ENCODE data around the gene NQO1. TPM values are rescaled to one million over a fixed set of nuclear protein-coding genes. Genes with fewer than 3 reads are reported as not detected.
"Not testable (repeated sequence)": the region's sequence is repeated elsewhere in the genome, so short reads cannot be mapped to it uniquely, and the experiment has no call there.

Gene NQO1
- total and polyA plus RNA-seq, 2 of the 8 experiments (the other 6 are each of a cell fraction or from before 2014, with no cell fraction given): 32.7 to 45.7 TPM

DNA sequence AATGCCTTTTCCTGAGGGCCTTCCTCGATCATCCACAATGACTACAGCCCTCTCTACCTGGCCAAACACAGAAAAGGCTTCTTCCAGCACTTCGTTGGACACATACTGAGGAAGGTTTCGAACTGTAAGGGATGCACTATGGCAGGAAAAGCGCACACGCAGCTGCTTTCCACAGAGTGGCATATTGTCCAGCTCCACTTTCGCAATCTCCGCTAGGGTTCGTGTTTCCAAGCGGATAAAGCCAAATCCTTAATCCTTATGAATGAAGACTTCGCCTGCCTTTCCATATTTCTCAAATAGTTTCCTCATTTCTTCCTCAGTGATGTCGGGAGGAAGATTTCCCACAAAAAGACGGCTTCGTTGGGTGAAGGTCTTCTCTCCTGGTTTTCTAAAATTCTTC is 31.0 kb upstream of the NQO1 start:
- H4K8ac ChIP-seq (ENCODE audit: extremely low read depth, insufficient read depth, low read length); H4K91ac ChIP-seq (replicated peaks; ENCODE audit: insufficient read length, low read length); H2BK5ac ChIP-seq (ENCODE audit: low read depth, low read length); H2BK15ac ChIP-seq (ENCODE audit: low read length); H3K36me3 ChIP-seq (ENCODE audit: control insufficient read depth in 2 of 4, insufficient read depth in 4 of 4, low read length in 3 of 4); H3K18ac ChIP-seq (ENCODE audit: extremely low read depth, low read length); H3K27ac ChIP-seq (ENCODE audit: low read depth, low read length); H4K20me1 ChIP-seq (replicated peaks in 1 of 2; ENCODE audit: control insufficient read depth in 1 of 2, insufficient read depth in 2 of 2, low read length in 2 of 2); H3K79me1 ChIP-seq (ENCODE audit: low read depth, low read length); H3K23ac ChIP-seq (ENCODE audit: insufficient read length); H2BK12ac ChIP-seq (ENCODE audit: low read depth, low read length); H3K4me3 ChIP-seq (ENCODE audit: extremely low read depth in 1 of 4, insufficient read depth in 2 of 4, low read depth in 3 of 4, low read length in 4 of 4); H2AK5ac ChIP-seq (ENCODE audit: low read depth, low read length); H3K56ac ChIP-seq (replicated peaks; ENCODE audit: insufficient read length, low read depth, low read length); H3K4me2 ChIP-seq (ENCODE audit: insufficient read depth in 1 of 2, low read depth in 2 of 2, low read length in 2 of 2); H3K14ac ChIP-seq (ENCODE audit: insufficient read length); H2BK20ac ChIP-seq (ENCODE audit: low read length); H3K4me1 ChIP-seq (replicated peaks in 1 of 4; ENCODE audit: control insufficient read depth in 3 of 4, insufficient read depth in 4 of 4, low read length in 3 of 4); DNase-seq (ENCODE audit: low read depth in 1 of 2, low spot score in 2 of 2); H3K9ac ChIP-seq (replicated peaks in 1 of 4; ENCODE audit: extremely low read depth in 1 of 4, low read depth in 3 of 4, low read length in 3 of 4); H3K4ac ChIP-seq (replicated peaks; ENCODE audit: insufficient read length, low read depth, low read length); H3K9me3 ChIP-seq (ENCODE audit: insufficient read depth in 2 of 2, low read depth in 1 of 2, low read length in 1 of 2); FAIRE-seq; H2BK120ac ChIP-seq (replicated peaks; ENCODE audit: low read depth, low read length); H4K5ac ChIP-seq (ENCODE audit: insufficient read length, low read depth, low read length); H3K23me2 ChIP-seq (ENCODE audit: low read depth, low read length); H3K27me3 ChIP-seq (replicated peaks in 1 of 4; ENCODE audit: control insufficient read depth in 3 of 4, extremely low read depth in 1 of 4, insufficient read depth in 3 of 4, low read length in 3 of 4): not testable (repeated sequence)
- 88% methylated on average over 13 of the region's 13 CpGs; no CpG with 5 or more reads in 1 of the 2 experiments for WGBS, 2 experiments (ENCODE audit: extremely low coverage in 1 of 2, insufficient coverage in 1 of 2, insufficient read length in 1 of 2, insufficient replicate concordance in 2 of 2, low coverage in 1 of 2, low lambda C conversion rate in 2 of 2, missing lambda C conversion rate in 1 of 2)
- ChIA-PET POLR2A (ENCODE audit: partially characterized antibody) (interaction anchor here (0.6 to 1.2 kb wide), 2 partner anchors 15 to 37 kb away, joined by 3 read pairs; no protein-coding TSS in a partner anchor), CTCF (ENCODE audit: partially characterized antibody) (interaction anchor here (1.4 kb wide), 1 partner anchor 8 kb away, joined by 4 read pairs; no protein-coding TSS in a partner anchor)
- Histone ChIP-seq H2AFZ (ENCODE audit: low read length) (0 out of 2 replicates have a peak overlapping the region, but pooled peaks have one; percentile 59), H3K79me2 (ENCODE audit: control insufficient read depth in 1 of 2, insufficient read depth in 2 of 2, low read length in 2 of 2) (peaks cover 14 to 23% of the 10 kb centered on the region in 2 experiments)

All from H1 (cell line).